HAP-1 (cell line): ENCODE measurements around the gene NAA10.

Source experiments
- DNase-seq, 2 experiments: peaks; one replicate each; pipeline ENCODE4 v3.0.0-alpha.2; 2016 to 2020; ENCODE audit warnings: low spot score in 2 of 2
- H3K27me3 ChIP-seq: fragments of 250-450 bp; sonication (Bioruptor Pico); 2 replicates; pipeline ENCODE4 v1.5.1; 2020; ENCODE audit warnings: low read depth, mild to moderate bottlenecking, moderate library complexity
- H3K36me3 ChIP-seq: fragments of 250-450 bp; sonication (Bioruptor Pico); replicated peaks from 2 replicates; pipeline ENCODE4 v1.5.1; 2020; ENCODE audit warnings: mild to moderate bottlenecking
- H3K4me1 ChIP-seq: fragments of 250-450 bp; sonication (Bioruptor Pico); 2 replicates; pipeline ENCODE4 v1.5.1; 2020; ENCODE audit warnings: mild to moderate bottlenecking
- H3K4me3 ChIP-seq: fragments of 250-450 bp; sonication (Bioruptor Pico); 2 replicates; pipeline ENCODE4 v1.5.1; 2020; ENCODE audit warnings: mild to moderate bottlenecking, moderate library complexity
- H3K9me3 ChIP-seq: fragments of 250-450 bp; sonication (Bioruptor Pico); 2 replicates; pipeline ENCODE4 v1.5.1; 2020; ENCODE audit warnings: mild to moderate bottlenecking, moderate library complexity
- in situ Hi-C: fragments of 300-500 bp; cut with MboI; formaldehyde crosslinking; loops from 3 replicates; pipeline ENCODE4 v1.14.3; 2020; ENCODE audit warnings: low sequenced_read_pairs, inconsistent platforms, mixed read lengths

Gene NAA10

GRCh38 chrX:153900831-153901752 is 33.7 kb downstream of the NAA10 start:
- no peaks in the 10 kb centered on the region for H3K4me1 ChIP-seq

GRCh38 chrX:153897899-153898298 is 36.9 kb downstream of the NAA10 start:
- no peaks in the 10 kb centered on the region for H3K36me3 ChIP-seq
- in situ Hi-C loops: no loop called here
- H3K27me3 ChIP-seq: peaks cover 9% of the 10 kb centered on the region
- H3K9me3 ChIP-seq: no peaks in the 10 kb centered on the region
- no peak for DNase-seq
- H3K4me1 ChIP-seq: no peaks in the 10 kb centered on the region
- H3K4me3 ChIP-seq: no peak overlapping the region

More at GRCh38 chrX:153900831-153901752, 33.7 kb downstream of the NAA10 start:
- Histone ChIP-seq H3K4me3 (no peak overlapping the region), H3K27me3 (peaks cover 8% of the 10 kb centered on the region), H3K36me3 (no peaks in the 10 kb centered on the region), H3K9me3 (no peaks in the 10 kb centered on the region)
- in situ Hi-C loops: no loop called here
- peak in 1 of 2 experiments; percentile 55 for DNase-seq

GRCh38 chrX:153889123-153889522 is 45.7 kb downstream of the NAA10 start:
- Histone ChIP-seq H3K36me3 (no peaks in the 10 kb centered on the region), H3K9me3 (no peaks in the 10 kb centered on the region), H3K4me3 (no peak overlapping the region), H3K4me1 (peaks cover 5% of the 10 kb centered on the region; the same call in 1 of the 2 replicates), H3K27me3 (peaks cover 34% of the 10 kb centered on the region)
- in situ Hi-C loops: no loop called here
- no peak for DNase-seq

- DNase-seq: no peak
- Histone ChIP-seq H3K9me3 (no peaks in the 10 kb centered on the region), H3K27me3 (peaks cover 34% of the 10 kb centered on the region), H3K36me3 (no peaks in the 10 kb centered on the region), H3K4me1 (peaks cover 5% of the 10 kb centered on the region; the same call in 1 of the 2 replicates), H3K4me3 (no peak overlapping the region)
- in situ Hi-C loops: no loop called here
Measured at GRCh38 chrX:153888344-153888743, 46.5 kb downstream of the NAA10 start.

- Histone ChIP-seq H3K4me1 (peaks cover 5% of the 10 kb centered on the region; the same call in 1 of the 2 replicates), H3K27me3 (peaks cover 30% of the 10 kb centered on the region), H3K36me3 (no peaks in the 10 kb centered on the region), H3K4me3 (no peak overlapping the region), H3K9me3 (no peaks in the 10 kb centered on the region)
- no peak for DNase-seq
- in situ Hi-C loops: no loop called here
Measured at GRCh38 chrX:153887385-153887784, 47.5 kb downstream of the NAA10 start.

GRCh38 chrX:153886915-153887314 is 47.9 kb downstream of the NAA10 start:
- in situ Hi-C loops: no loop called here
- no peaks in the 10 kb centered on the region for H3K36me3 ChIP-seq
- H3K4me1 ChIP-seq: peaks cover 5% of the 10 kb centered on the region; the same call in 1 of the 2 replicates
- DNase-seq: no peak
- no peaks in the 10 kb centered on the region for H3K9me3 ChIP-seq
- H3K27me3 ChIP-seq: peaks cover 30% of the 10 kb centered on the region
- no peak overlapping the region for H3K4me3 ChIP-seq

- H3K4me3 ChIP-seq: peak within 1 kb of the TSS; percentile 27
- peaks cover 33% of the 10 kb centered on the region for H3K27me3 ChIP-seq
- in situ Hi-C loops: no loop called here
- peak; percentile 31 to 69 for DNase-seq
- peaks cover 5% of the 10 kb centered on the region; the same call in 1 of the 2 replicates for H3K4me1 ChIP-seq
- H3K9me3 ChIP-seq: no peaks in the 10 kb centered on the region
- no peaks in the 10 kb centered on the region for H3K36me3 ChIP-seq
Measured at GRCh38 chrX:153885968-153886903, 48.6 kb downstream of the NAA10 start, which contains the start of gene L1CAM. TSS of gene L1CAM (minus strand) at chrX:153886173. CDS start at chrX:153875836, 10,337 bp downstream.

GRCh38 chrX:153885208-153885787 is 49.5 kb downstream of the NAA10 start:
- H3K9me3 ChIP-seq: no peaks in the 10 kb centered on the region
- peak in 1 of 2 experiments; percentile 52 for DNase-seq
- H3K4me3 ChIP-seq: peak overlapping the region; percentile 27
- no peaks in the 10 kb centered on the region for H3K36me3 ChIP-seq
- H3K27me3 ChIP-seq: peaks cover 32% of the 10 kb centered on the region
- peaks cover 5% of the 10 kb centered on the region; the same call in 1 of the 2 replicates for H3K4me1 ChIP-seq
- in situ Hi-C loops: no loop called here

- DNase-seq: no peak
- H3K4me3 ChIP-seq: no peak overlapping the region
- no peaks in the 10 kb centered on the region for H3K36me3 ChIP-seq
- in situ Hi-C loops: no loop called here
- H3K9me3 ChIP-seq: no peaks in the 10 kb centered on the region
- peaks cover 5% of the 10 kb centered on the region; the same call in 1 of the 2 replicates for H3K4me1 ChIP-seq
- H3K27me3 ChIP-seq: peaks cover 31% of the 10 kb centered on the region
Measured at GRCh38 chrX:153884590-153884989, 50.2 kb downstream of the NAA10 start.

GRCh38 chrX:153884136-153884535 is 50.7 kb downstream of the NAA10 start:
- Histone ChIP-seq H3K36me3 (no peaks in the 10 kb centered on the region), H3K9me3 (no peaks in the 10 kb centered on the region), H3K27me3 (peaks cover 31% of the 10 kb centered on the region), H3K4me3 (no peak overlapping the region), H3K4me1 (peaks cover 5% of the 10 kb centered on the region; the same call in 1 of the 2 replicates)
- in situ Hi-C loops: no loop called here
- DNase-seq: no peak

- peaks cover 31% of the 10 kb centered on the region for H3K27me3 ChIP-seq
- peaks cover 5% of the 10 kb centered on the region; the same call in 1 of the 2 replicates for H3K4me1 ChIP-seq
- no peaks in the 10 kb centered on the region for H3K9me3 ChIP-seq
- in situ Hi-C loops: no loop called here
- H3K36me3 ChIP-seq: no peaks in the 10 kb centered on the region
- no peak overlapping the region for H3K4me3 ChIP-seq
- DNase-seq: no peak
Measured at GRCh38 chrX:153883163-153883843, 51.5 kb downstream of the NAA10 start.

GRCh38 chrX:153882557-153882956 is 52.3 kb downstream of the NAA10 start:
- no peaks in the 10 kb centered on the region for H3K36me3 ChIP-seq
- in situ Hi-C loops: no loop called here
- H3K4me1 ChIP-seq: peaks cover 5% of the 10 kb centered on the region; the same call in 1 of the 2 replicates

More at GRCh38 chrX:153882557-153882956, 52.3 kb downstream of the NAA10 start:
- H3K4me3 ChIP-seq: no peak overlapping the region
- DNase-seq: no peak
- no peaks in the 10 kb centered on the region for H3K9me3 ChIP-seq
- peaks cover 26% of the 10 kb centered on the region for H3K27me3 ChIP-seq
